ENCODE measurements around the gene MAD1L1.

DNA sequence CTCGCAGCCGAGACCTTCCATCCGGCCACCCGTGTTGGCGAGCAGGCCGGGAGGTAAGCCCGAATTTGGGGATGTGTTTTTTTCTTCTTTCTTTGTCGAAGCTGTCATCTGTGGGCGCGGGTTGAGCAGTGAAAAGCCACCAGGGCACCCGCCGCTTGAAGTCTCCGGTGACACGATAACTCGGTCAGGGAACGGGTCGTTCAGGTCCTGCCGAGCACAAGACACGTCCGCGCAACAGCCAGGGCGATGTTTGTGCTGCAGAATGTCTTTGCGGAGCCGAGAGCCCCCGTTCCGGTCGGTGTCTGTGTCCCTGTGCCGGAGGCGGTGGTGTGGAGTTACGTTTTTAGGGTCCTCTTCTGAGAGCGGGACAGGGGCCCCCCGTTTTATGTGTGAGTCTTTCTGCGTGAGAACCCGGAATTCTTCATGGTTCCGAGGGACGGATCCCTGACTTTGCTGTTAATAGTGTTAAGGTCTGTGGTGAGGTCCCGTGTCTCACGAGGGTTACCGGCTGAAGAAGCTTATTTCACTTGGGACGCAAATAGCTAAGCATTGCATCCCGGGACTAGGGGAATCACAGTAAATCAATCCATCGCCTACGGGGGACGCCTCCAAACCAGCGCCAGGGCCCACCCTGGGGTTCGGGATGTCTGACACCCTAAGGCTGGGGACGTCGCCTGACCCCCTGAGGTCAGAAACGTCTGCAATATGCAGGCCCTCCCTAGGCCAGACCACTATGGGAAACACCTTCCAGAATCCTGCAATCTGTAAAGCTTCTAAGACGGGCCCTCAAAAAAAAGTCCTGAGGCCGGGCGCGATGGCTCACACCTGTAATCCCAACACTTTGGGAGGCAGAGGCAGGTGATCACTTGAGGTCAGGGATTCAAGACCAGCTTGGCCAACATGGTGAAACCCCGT, 463.2 kb downstream of the MAD1L1 start:
- TF ChIP-seq, protein P1, sequence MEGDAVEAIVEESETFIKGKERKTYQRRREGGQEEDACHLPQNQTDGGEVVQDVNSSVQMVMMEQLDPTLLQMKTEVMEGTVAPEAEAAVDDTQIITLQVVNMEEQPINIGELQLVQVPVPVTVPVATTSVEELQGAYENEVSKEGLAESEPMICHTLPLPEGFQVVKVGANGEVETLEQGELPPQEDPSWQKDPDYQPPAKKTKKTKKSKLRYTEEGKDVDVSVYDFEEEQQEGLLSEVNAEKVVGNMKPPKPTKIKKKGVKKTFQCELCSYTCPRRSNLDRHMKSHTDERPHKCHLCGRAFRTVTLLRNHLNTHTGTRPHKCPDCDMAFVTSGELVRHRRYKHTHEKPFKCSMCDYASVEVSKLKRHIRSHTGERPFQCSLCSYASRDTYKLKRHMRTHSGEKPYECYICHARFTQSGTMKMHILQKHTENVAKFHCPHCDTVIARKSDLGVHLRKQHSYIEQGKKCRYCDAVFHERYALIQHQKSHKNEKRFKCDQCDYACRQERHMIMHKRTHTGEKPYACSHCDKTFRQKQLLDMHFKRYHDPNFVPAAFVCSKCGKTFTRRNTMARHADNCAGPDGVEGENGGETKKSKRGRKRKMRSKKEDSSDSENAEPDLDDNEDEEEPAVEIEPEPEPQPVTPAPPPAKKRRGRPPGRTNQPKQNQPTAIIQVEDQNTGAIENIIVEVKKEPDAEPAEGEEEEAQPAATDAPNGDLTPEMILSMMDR (IDR thresholded peaks at IDR 0.05; ENCODE audit: insufficient read depth, low read depth, low read length): no peak
- TF ChIP-seq EZH2 (IDR thresholded peaks at IDR 0.05; ENCODE audit: insufficient read depth, low read length): no peak
